NK-92 (cell line): ENCODE measurements around the gene LYSMD2.

Experiments used
- DNase-seq: peaks from one replicate; lab custom pipeline; 2025; ENCODE audit not compliant: unreplicated experiment; lab: John Stamatoyannopoulos, UW

The LYSMD2 gene

DNA sequence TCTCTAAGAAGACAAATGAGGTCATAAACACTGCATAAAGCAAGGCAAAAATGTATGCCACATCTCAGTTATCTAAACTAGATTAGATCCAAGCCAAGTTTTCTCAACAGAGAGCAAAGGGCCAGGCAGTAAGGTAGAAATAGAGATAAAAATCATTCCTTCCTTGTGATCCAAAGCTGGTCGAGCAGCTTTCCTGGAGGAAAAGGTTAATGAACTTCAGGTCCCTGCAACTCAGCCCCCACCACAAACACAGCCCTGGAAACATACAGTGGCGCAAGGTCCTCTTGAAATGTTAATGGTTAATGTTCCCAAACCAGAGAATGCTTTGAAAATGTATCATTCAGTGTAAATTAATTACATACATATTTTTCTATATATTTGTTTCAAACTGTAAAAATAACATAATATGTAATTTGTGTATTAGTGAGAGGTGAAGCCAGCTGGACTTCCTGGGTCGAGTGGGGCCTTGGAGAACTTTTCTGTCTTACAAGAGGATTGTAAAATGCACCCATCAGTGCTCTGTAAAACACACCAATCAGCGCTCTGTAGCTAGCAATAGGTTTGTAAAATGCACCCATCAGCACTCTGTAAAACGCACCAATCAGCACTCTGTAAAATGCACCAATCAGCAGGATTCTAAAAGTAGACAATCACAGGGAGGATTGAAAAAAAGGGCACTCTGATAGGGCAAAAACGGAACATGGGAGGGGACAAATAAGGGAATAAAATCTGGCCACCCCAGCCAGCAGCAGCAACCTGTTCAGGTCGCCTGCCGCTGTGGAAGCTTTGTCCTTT lies 17.1 kb downstream of the LYSMD2 start:
- DNase-seq = no peak

DNA sequence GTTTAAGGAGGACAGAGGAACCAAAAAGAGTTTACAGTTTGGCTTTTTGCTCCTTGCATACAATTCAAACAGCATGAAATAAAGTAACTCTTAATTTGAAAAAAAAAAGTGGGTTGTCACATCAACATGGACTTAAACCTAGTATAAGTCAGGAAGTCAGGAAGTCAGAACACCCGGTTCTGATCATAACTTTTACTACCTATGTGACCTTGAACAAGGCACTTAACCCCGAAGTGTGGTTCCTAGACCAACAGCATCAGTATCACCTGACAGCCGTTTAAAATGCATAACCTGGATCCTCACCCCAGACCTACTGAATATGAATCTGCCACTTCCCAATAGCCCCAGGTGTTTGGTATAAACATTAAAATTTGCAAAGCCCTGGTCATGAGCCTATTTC lies 18.7 kb downstream of the LYSMD2 start:
- DNase-seq = no peak

DNA sequence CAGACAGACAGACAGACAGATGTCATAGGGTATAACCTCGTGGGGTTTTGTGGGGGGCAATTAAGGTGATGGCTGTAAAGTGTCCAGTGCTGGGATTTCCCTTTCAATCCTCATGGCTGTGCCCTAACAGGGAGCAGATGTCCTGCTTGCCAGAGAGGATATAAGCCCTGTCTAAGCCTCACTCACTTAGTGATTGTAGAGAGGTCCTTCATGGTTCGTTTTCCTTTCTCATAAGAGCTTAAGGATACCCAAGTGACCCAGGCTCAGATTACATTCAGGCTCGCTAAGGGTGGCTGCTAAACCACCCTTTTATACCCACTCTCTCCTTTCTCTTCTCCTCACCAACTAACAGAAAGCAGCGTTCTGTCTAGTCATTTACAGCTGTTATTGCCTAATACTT lies 19.2 kb downstream of the LYSMD2 start:
- no peak for DNase-seq

DNA sequence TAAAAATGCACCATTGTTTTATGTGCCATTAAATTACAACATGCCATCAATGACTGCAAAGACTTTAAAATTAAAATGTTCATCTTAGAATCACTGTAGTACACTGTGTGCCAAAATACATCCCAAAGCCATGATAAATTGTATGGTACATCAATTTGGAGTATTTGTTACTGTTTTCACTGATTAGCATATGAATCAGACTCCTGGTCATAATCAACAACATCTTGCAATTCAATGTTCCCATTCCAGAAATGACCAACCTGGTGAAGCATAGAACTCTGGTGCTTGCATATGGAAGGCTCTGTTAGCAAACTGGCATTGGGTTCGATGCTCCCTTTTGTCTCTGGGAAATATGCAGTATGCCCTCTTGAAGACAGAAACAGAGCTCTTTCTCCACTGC lies 22.5 kb downstream of the LYSMD2 start:
- DNase-seq = no peak

DNA sequence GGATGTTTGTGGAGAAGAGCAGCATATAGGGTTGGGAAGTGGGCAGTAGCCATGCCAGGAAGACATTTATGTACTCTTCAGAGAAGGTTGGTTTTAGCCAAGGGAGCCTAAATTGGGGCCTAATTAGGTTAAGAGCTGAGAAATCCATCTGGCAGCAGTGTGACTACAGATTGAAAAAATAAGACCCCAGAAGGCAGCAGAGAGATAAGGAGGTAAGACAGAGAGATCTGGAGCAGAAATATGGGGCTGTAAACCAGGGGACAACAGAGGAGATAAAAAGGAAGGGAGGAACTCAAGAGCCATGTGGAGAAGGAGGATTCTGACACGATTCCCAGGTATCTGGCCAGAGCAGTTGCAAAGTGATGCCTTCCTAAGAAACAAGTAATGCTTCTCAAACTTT lies 23.3 kb downstream of the LYSMD2 start:
- DNase-seq = no peak

DNA sequence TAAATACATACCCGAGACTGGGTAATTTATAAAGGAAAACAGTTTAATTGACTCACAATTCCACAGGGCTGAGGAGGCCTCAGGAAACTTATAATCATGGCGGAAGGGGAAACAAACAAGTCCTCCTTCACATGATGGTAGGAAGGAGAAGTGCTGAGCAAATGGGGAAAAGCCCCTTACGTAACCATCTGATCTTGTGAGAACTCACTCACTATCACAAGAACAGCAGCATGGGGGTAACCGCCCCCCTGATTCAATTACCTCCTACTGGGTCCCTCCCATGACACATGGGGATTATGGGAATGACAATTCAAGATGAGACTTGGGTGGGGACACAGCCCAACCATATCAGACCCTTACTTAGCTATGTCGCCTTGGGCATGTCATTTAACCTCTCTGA lies 28.4 kb downstream of the LYSMD2 start:
- DNase-seq = no peak

DNA sequence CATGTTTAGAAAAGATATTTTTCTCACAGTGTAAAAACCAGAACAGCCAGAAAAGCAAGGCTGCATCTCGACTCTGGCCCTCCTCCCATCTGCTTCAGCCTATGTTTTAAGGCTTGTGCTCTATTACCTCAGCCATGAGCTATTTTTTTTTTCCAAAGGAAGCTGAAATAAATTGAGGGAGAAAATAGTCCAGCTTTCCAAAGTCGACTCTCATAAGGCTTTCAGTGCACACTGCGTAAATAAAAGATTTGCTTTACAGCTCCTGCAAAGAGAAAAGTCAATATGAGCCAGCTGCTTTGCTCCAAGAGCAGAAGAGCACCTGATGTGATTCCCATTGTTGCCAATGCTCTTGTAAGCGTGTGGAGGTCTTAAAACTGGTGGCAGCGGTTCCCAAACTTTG lies 29.4 kb downstream of the LYSMD2 start:
- no peak for DNase-seq

DNA sequence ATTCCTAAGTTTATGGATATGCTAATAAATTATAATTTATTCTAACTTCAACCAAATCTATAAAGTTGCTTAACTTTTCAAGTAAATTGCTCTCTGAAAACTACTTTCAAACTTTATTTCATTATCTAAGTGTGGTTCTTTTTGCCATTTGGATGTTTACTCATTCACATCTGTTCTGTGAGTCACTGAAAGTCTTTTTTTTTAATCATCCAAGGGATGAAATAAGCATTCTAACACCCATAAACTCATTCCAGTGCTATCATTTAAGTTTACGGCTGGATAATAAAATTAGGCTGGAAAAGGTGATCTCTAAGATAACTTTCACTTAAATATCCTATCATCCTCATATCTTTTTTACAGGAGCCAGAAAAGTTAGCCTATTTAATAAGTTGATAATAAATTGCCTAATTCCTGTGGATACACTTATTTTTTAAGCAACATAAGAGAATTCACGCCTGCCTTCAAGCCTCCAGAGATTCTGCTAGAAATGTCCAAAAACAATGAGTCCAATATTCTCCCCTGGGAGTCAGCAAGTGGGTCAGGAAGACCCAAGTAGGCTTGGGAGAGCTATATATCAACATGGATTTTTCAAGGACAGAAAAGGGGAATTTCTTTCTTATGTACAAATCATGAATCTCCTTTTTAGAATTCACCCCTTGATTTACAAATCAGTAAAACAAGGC lies 30.4 kb downstream of the LYSMD2 start:
- no peak for DNase-seq

DNA sequence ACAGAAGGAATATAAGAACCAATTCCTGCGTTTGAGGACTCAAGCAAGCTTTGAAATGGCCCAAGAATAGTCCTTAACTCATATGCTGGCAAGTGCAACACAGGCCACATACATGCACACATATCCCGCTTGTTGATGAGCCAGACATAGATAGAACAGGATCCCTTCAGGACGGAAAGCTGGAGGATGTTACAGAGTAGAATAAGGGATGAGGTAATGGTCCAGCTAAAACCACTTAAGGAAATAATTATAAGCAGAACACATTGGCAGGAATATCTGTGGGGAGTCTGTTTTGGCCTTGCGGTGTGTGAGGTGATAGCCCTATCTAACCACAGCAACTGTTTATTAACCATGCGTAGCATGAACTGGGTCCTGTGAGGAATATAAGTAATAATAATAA lies 31.2 kb downstream of the LYSMD2 start:
- no peak for DNase-seq

DNA sequence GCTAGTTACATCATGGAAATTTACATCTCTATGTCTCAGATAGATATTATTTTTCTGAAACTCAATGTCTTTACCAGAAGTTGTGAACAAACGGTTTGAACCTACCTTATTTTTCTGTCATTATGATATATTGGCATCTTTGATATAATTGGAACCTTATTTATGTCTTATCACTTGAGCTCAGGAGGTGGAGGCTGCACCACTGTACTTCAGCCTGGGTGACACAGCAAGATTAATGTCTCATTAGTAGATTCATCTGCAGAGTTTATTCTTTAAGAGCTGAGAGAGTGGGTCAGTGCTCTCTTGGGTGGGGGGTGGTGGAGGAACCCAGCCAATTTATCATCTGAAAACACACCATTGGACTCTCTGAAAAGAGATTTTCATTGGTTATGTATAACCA lies 34.7 kb downstream of the LYSMD2 start:
- no peak for DNase-seq

DNA sequence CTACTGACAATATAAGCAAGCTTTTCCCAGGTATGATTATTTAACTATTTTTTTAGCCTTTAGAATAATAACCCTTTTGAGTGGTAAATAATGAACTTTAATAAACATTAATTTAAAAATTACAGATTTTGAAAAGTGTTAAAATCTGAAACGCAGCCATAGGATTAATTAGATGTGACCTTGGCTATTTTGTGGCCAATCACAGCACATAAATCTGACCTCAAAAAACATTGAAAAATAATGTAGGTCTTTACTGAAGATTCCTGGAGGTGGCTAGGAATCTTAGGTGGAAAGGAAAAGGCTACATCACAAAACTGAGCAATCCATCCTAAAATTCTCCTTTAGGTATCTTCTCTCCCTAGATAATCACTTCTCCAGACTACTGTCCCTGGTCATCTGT lies 38.1 kb downstream of the LYSMD2 start:
- no peak for DNase-seq

DNA sequence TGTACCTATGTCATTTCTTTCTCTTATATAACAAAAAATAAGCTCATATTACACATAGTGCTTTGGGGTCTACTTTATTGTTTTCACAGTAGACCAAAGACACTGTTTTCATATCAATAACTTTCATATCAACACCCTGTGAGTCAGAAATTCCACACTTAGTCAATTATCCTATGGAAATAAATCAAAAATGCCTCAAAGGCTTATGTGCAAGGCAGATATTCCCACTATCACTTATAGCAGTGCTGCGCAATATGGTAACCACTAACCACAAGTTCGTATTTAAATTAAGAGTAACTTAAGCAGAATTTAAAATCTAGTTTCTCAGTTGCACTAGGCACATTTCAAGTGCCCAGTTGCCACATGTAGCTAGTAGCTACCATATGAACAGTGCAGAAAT lies 40.3 kb downstream of the LYSMD2 start:
- DNase-seq = no peak

DNA sequence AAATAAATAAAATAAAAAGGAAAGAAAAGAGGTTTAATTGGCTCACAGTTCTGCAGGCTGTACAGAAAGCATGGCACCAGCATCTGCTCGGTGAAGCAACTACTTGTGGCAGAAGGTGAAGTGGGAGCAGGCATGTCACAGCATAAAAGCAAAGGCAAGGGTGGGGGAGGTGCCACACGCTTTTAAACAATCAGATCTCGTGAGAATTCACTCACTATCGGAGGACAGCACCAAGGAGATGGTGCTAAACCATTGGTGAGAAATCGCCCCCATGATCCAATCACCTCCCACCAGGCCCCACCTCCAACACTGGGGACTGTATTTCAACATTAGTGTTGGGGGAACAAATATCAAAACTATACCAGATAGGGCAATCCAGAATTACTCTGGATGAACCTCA lies 40.9 kb downstream of the LYSMD2 start:
- no peak for DNase-seq

DNA sequence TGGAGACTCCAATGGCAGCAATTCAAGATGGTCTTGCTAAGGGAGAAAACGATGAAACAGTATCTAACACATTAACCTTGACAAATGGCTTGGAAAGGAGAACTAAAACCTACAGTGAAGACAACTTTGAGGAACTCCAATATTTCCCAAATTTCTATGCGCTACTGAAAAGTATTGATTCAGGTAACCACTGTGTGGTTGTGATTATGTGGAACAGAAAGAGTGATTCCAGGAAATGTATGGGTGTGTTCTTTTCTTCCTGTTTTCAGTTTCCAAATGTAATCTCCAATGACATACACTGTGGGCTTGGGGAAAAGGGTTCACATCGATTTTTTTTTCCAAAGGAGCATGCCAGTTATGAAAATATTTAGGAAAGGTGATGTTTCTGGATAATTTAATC lies 45.3 kb downstream of the LYSMD2 start:
- DNase-seq = no peak

DNA sequence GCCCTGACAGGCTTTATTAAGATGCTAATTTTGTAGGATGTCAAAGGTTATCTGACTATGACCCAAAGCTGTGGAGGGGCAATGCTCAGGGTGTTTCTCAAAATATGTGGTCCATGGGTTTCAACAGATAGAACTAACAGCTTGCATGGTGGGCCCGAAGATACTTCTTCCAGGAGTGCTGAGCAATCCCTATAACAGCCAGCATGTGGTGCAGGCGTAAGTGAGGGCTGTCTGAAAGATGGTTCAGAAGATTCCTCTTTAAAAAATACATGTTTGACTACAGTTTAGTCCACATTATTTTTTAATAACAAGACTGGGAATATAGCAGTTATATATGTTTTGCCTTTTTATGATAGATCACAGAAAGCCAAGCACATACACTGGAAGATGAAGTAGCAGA lies 48.6 kb downstream of the LYSMD2 start:
- DNase-seq = no peak

DNA sequence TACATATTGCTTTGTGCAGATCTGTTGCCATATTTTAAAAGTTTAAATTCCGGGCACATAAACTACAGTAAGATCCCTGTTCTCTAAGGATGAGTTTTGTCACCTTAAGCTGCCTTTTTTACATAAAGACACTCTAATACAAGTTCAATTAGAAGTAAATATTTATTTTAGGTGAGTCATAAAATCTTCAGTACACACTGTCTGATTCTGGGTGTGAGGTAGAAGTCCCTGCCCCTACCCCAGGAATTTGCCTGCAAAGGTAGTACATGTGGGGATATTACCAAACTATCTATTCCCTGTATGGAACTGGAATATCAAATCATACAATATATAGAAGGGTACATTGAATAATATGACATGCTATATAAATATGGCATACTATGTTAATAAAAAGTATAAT lies 49.9 kb downstream of the LYSMD2 start:
- no peak for DNase-seq

DNA sequence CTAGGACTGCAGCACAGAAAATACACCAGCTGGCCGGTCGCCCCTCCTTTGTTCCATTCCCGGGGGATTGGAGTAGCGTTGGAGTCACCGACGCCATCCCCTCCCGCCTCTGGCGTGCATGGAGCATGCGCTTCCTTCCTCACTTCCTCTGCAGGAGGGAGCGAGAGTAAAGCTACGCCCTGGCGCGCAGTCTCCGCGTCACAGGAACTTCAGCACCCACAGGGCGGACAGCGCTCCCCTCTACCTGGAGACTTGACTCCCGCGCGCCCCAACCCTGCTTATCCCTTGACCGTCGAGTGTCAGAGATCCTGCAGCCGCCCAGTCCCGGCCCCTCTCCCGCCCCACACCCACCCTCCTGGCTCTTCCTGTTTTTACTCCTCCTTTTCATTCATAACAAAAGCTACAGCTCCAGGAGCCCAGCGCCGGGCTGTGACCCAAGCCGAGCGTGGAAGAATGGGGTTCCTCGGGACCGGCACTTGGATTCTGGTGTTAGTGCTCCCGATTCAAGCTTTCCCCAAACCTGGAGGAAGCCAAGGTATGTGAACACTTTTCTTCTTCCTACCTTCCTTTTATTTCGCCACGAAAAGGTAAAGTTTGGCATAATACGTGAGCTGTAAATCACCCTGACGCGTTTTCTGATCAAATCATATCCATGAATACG lies 56.0 kb downstream of the LYSMD2 start, which contains the start of gene SCG3:
Gene SCG3 (plus strand): TSS at position 201 of the 661 bp plus-strand sequence. CDS start 253 bp downstream, at position 454.
- DNase-seq = no peak

DNA sequence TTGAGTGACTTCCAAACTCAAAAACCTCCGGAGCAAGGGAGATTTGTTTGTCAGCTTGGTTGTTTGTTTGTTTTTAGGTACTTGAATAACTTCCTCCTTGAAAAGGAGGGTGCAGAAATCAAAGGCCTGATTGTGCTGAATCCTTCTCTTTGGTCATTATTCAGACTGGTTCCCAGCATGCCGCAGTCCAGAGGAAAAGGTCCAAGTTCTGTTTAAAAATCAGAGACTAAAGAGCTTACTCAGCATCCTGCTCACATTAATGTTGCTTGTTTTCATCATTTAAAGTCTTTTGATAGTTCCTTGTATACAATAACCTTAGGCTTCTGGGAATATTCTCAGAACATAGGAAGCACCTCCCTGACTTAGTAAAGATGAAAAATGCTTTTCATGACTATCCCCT lies 57.1 kb downstream of the LYSMD2 start:
- DNase-seq = no peak

DNA sequence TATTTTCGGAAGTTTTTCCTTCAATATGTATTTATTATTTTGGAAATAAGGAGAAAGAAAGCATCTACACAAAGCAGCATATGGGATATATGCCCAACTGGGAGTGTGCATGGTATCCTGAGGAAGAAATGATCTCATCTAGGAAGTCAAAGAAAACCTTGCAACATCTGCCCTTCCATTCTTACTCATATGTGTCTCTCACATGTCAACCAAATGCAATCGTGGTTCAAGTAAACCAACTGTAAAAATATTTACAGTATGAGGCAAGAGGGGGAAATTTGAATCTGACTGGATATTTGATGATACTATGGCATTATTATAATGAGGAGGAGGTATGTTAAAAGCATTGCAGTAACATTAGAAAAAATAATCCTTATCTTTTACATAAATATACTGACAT lies 59.4 kb downstream of the LYSMD2 start:
- no peak for DNase-seq

DNA sequence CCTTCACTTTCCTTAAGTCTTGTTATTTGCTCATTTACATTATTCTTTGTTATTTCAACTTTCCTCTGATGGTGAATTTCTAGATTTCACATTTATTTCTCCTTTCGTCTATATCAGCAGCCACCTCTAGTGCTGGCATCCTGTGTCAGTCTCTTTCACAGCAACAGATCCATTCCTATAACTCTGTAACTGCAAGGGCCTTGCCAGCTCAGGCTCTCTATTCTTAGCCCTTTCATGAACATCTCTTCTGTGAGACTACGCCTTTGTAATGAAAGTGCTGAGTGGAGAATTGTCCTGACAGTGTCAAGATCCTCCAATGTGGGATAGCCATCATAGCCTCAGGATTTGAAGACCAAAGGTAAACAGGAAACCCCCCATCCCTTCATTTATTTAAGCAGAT lies 60.0 kb downstream of the LYSMD2 start:
- DNase-seq = no peak

DNA sequence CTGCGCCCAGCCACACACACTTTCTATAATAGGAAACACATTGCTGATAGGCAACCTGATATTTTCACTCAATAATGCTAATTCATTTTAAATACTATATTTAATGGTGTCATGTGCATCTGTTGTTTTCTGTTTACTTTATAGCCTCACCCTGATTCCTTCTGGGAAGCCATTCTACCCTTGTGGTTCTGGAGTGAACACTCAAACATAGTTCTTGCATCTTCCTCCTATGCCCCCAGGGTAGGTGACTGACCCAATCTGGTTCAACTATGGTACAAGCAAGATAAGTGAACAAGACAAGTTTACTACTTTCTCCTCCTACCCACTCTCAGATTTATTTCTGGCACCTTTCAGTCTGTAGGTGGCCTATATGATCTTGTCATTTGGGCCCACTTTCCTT lies 60.4 kb downstream of the LYSMD2 start:
- DNase-seq = no peak

DNA sequence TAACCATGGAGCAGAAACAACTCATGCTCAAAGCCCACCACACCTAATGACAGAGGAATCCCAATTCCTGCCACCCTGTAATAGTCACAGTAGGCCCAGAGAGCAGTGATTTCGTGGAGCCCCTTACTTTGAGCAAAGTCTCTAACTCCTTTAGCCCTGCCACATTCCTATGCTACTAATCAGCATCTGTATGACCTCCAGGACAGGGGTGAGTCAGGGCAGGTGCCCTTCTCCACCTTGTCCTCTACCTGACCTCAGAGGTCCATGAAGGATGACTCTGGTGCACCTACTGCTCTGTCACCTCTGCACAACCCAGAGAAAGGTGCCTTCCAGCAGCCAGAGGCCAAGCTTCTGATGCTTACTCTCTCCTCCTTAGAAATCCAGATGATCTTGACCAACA lies 62.2 kb downstream of the LYSMD2 start:
- DNase-seq = no peak
